GM23248 (cell line): Measurements from ENCODE around the gene ENAM. TPM values are rescaled to one million over a fixed set of nuclear protein-coding genes. Genes with fewer than 3 reads are reported as not detected.
A peak's percentile ranks its signal among the peaks of the same experiment; 100 is the strongest.

Experiments
- DNase-seq: peaks from one replicate; pipeline ENCODE4 v3.0.0-alpha.2; 2015
- H2AFZ ChIP-seq: fragments of 200-600 bp; sonication (generic); 2 replicates; pipeline ENCODE4 v1.6.1; 2016; ENCODE audit warnings: antibody characterized with exemption
- H3F3A ChIP-seq: fragments of 200-600 bp; sonication (generic); 2 replicates; pipeline ENCODE4 v1.6.1; 2016; ENCODE audit warnings: mild to moderate bottlenecking, antibody characterized with exemption, mixed run types; ENCODE audit not compliant: insufficient read depth
- H3K27ac ChIP-seq: fragments of 200-600 bp; sonication (generic); 2 replicates; pipeline ENCODE4 v1.5.1; 2016; ENCODE audit warnings: mild to moderate bottlenecking
- H3K27me3 ChIP-seq: fragments of 200-600 bp; sonication (generic); replicated peaks from 2 replicates; pipeline ENCODE4 v1.6.1; 2016; ENCODE audit warnings: mild to moderate bottlenecking; ENCODE audit not compliant: insufficient read depth
- H3K36me3 ChIP-seq: fragments of 200-600 bp; sonication (generic); 2 replicates; pipeline ENCODE4 v1.6.1; 2016; ENCODE audit warnings: low read depth, mild to moderate bottlenecking
- H3K4me1 ChIP-seq: fragments of 200-600 bp; sonication (generic); 2 replicates; pipeline ENCODE4 v1.6.1; 2016; ENCODE audit warnings: mild to moderate bottlenecking; ENCODE audit not compliant: insufficient read depth
- H3K4me2 ChIP-seq: fragments of 200-600 bp; sonication (generic); one replicate; pipeline ENCODE4 v1.6.1; 2016; ENCODE audit warnings: mild to moderate bottlenecking; ENCODE audit not compliant: unreplicated experiment
- H3K4me3 ChIP-seq: fragments of 200-600 bp; sonication (generic); 2 replicates; pipeline ENCODE4 v1.5.1; 2016; ENCODE audit warnings: mild to moderate bottlenecking
- H3K79me2 ChIP-seq: fragments of 200-600 bp; sonication (generic); 2 replicates; pipeline ENCODE4 v1.6.1; 2016; ENCODE audit warnings: mild to moderate bottlenecking; ENCODE audit not compliant: insufficient read depth
- H3K9ac ChIP-seq: fragments of 200-600 bp; sonication (generic); 2 replicates; pipeline ENCODE4 v1.6.1; 2016; ENCODE audit warnings: mild to moderate bottlenecking
- H3K9me2 ChIP-seq: fragments of 200-600 bp; sonication (generic); 2 replicates; pipeline ENCODE4 v1.6.1; 2016; ENCODE audit warnings: mixed run types, mild to moderate bottlenecking, moderate library complexity; ENCODE audit not compliant: insufficient read depth
- H3K9me3 ChIP-seq: fragments of 200-600 bp; sonication (generic); one replicate; pipeline ENCODE4 v1.6.1; 2017; ENCODE audit warnings: low read depth
- H4K20me1 ChIP-seq: fragments of 200-600 bp; sonication (generic); 2 replicates; pipeline ENCODE4 v1.6.0; 2016; ENCODE audit not compliant: insufficient read depth
- EZH2 ChIP-seq: fragments of 200-600 bp; sonication (generic); IDR thresholded peaks from 2 replicates; pipeline ENCODE4 v1.6.1; 2018; ENCODE audit warnings: antibody characterized with exemption, mild to moderate bottlenecking; ENCODE audit not compliant: insufficient read depth, poor library complexity, severe bottlenecking
- EZH2phosphoT487 ChIP-seq: fragments of 200-600 bp; sonication (generic); IDR thresholded peaks from 2 replicates; pipeline ENCODE4 v1.6.1; 2018; ENCODE audit warnings: antibody characterized with exemption, moderate library complexity, mild to moderate bottlenecking, low read depth; ENCODE audit not compliant: insufficient read depth
- WGBS, 2 experiments: methylation state at CpG; one replicate each; pipeline ENCODE4 v1.1.6; 2015 to 2017; ENCODE audit warnings: low lambda C conversion rate in 2 of 2, low coverage in 1 of 2; ENCODE audit errors: missing lambda C conversion rate in 2 of 2; 5-methylcytosine and 5-hydroxymethylcytosine counted together
- in situ Hi-C: fragments of 300-500 bp; cut with MboI; formaldehyde crosslinking; loops from 2 replicates; pipeline ENCODE4 v1.15.0; 2020
- polyA plus RNA-seq: library from polyadenylated mRNA; unstranded; fragments of >200 nt; fragmentation: Nextera tagmentation; extraction: Ambion mirVana; gene quantifications from 2 replicates; pipeline ENCODE4 v1.2.1, GENCODE V29; 2016
- total RNA-seq: library from RNA; depleted of rRNA; stranded (reverse); fragments of >200 nt; shearing (Covaris generic); gene quantifications from 2 replicates; pipeline ENCODE4 v1.2.3, GENCODE V29; 2014

The ENAM gene
- total and polyA plus RNA-seq, 2 experiments from 2014 or later, result not detected

GRCh38 chr4:70629469-70630090 is 1.0 kb downstream of the ENAM start:
- H3F3A ChIP-seq, result no peaks in the 10 kb centered on the region
- WGBS, 2 experiments, result 85 to 96% methylated on average over 1 of the region's 1 CpG
- in situ Hi-C loops, result no loop called here
- no peaks in the 10 kb centered on the region for H3K79me2 ChIP-seq
- H3K27me3 ChIP-seq, result no peaks in the 10 kb centered on the region
- TF ChIP-seq EZH2phosphoT487 (no peak), EZH2 (no peak)
- H3K9ac ChIP-seq, result no peak overlapping the region
- H3K9me3 ChIP-seq, result no peaks in the 10 kb centered on the region
- no peak for DNase-seq
- no peak overlapping the region for H3K4me2 ChIP-seq
- H3K4me1 ChIP-seq, result 0 out of 2 replicates have a peak, but pooled peaks cover 8% of the 10 kb centered on the region
- H3K9me2 ChIP-seq, result no peaks in the 10 kb centered on the region
- no peaks in the 10 kb centered on the region for H4K20me1 ChIP-seq
- H3K4me3 ChIP-seq, result no peak overlapping the region
- no peaks in the 10 kb centered on the region for H3K36me3 ChIP-seq
- H2AFZ ChIP-seq, result no peak overlapping the region
- H3K27ac ChIP-seq, result no peak overlapping the region

GRCh38 chr4:70630162-70630561 is 1.6 kb downstream of the ENAM start:
- Histone ChIP-seq H3K27me3 (no peaks in the 10 kb centered on the region), H3K36me3 (no peaks in the 10 kb centered on the region), H3F3A (no peaks in the 10 kb centered on the region), H2AFZ (no peak overlapping the region), H3K9me3 (no peaks in the 10 kb centered on the region), H3K4me2 (no peak overlapping the region), H3K9me2 (no peaks in the 10 kb centered on the region), H3K27ac (no peak overlapping the region), H3K79me2 (no peaks in the 10 kb centered on the region), H3K4me3 (no peak overlapping the region), H3K4me1 (0 out of 2 replicates have a peak, but pooled peaks cover 8% of the 10 kb centered on the region), H4K20me1 (no peaks in the 10 kb centered on the region), H3K9ac (no peak overlapping the region)
- TF ChIP-seq EZH2 (no peak), EZH2phosphoT487 (no peak)
- in situ Hi-C loops, result no loop called here
- DNase-seq, result no peak
- WGBS, 2 experiments, result 90 to 91% methylated on average over 3 of the region's 3 CpGs

- Histone ChIP-seq H3K27ac (no peak overlapping the region), H3F3A (no peaks in the 10 kb centered on the region), H3K4me1 (0 out of 2 replicates have a peak, but pooled peaks cover 8% of the 10 kb centered on the region), H4K20me1 (no peaks in the 10 kb centered on the region), H2AFZ (no peak overlapping the region), H3K36me3 (no peaks in the 10 kb centered on the region), H3K27me3 (no peaks in the 10 kb centered on the region), H3K4me3 (no peak overlapping the region), H3K9me3 (no peaks in the 10 kb centered on the region), H3K9ac (no peak overlapping the region), H3K9me2 (no peaks in the 10 kb centered on the region), H3K79me2 (no peaks in the 10 kb centered on the region), H3K4me2 (no peak overlapping the region)
- peak; percentile 6 for DNase-seq
- in situ Hi-C loops, result no loop called here
- TF ChIP-seq EZH2phosphoT487 (no peak), EZH2 (no peak)
- WGBS, 2 experiments, result 92 to 96% methylated on average over 1 of the region's 1 CpG
Observed at GRCh38 chr4:70632028-70632427, 3.5 kb downstream of the ENAM start.

- 71 to 78% methylated on average over 5 of the region's 5 CpGs for WGBS, 2 experiments
- Histone ChIP-seq H3K79me2 (no peaks in the 10 kb centered on the region), H4K20me1 (no peaks in the 10 kb centered on the region), H3K4me2 (no peak overlapping the region), H3K9me3 (no peaks in the 10 kb centered on the region), H3K36me3 (no peaks in the 10 kb centered on the region), H3K27me3 (no peaks in the 10 kb centered on the region), H3K27ac (no peak overlapping the region), H3K9ac (no peak overlapping the region), H3K4me3 (no peak overlapping the region), H3K9me2 (no peaks in the 10 kb centered on the region), H3K4me1 (0 out of 2 replicates have a peak, but pooled peaks cover 8% of the 10 kb centered on the region), H3F3A (no peaks in the 10 kb centered on the region), H2AFZ (no peak overlapping the region)
- TF ChIP-seq EZH2phosphoT487, result no peak
- in situ Hi-C loops, result no loop called here
- DNase-seq, result no peak
Observed at GRCh38 chr4:70634482-70634881, 5.9 kb downstream of the ENAM start.

- no peak overlapping the region for H3K27ac ChIP-seq
- no peak overlapping the region for H3K4me2 ChIP-seq
- H3K27me3 ChIP-seq, result no peaks in the 10 kb centered on the region
- H3K36me3 ChIP-seq, result no peaks in the 10 kb centered on the region
- H3K4me3 ChIP-seq, result no peak overlapping the region
- peak overlapping the region; percentile 71 for H2AFZ ChIP-seq
- H3K9ac ChIP-seq, result no peak overlapping the region
- no peaks in the 10 kb centered on the region for H3K9me2 ChIP-seq
- 0 out of 2 replicates have a peak, but pooled peaks cover 2% of the 10 kb centered on the region for H3K4me1 ChIP-seq
- in situ Hi-C loops, result no loop called here
- no peak for TF ChIP-seq EZH2phosphoT487
- no peak for TF ChIP-seq EZH2
- H3F3A ChIP-seq, result no peaks in the 10 kb centered on the region
- no peaks in the 10 kb centered on the region for H3K9me3 ChIP-seq
- H4K20me1 ChIP-seq, result no peaks in the 10 kb centered on the region
- H3K79me2 ChIP-seq, result no peaks in the 10 kb centered on the region
- 26 to 33% methylated on average over 8 of the region's 8 CpGs for WGBS, 2 experiments
- DNase-seq, result peak; percentile 2
Observed at GRCh38 chr4:70637239-70637913, 8.8 kb downstream of the ENAM start.
